Large intestine (tissue), 3 donors: ENCODE data around the gene COL27A1. TPM values are rescaled to one million over a fixed set of nuclear protein-coding genes. Genes with fewer than 3 reads are reported as not detected.

Experiments
- DNase-seq, 2 donors: peaks; one replicate each; pipeline versions ENCODE4 v3.0.0 to v3.0.0-alpha.2; 2013
- H3K27ac ChIP-seq: one replicate; pipeline ENCODE4 v1.5.1; 2013; ENCODE audit warnings: low read length
- H3K27me3 ChIP-seq: 2 replicates; pipeline ENCODE4 v1.6.1; 2013; ENCODE audit warnings: low read length; ENCODE audit not compliant: control insufficient read depth, insufficient read depth
- H3K36me3 ChIP-seq: 2 replicates; pipeline ENCODE4 v1.6.1; 2013; ENCODE audit warnings: low read length; ENCODE audit not compliant: control insufficient read depth, insufficient read depth
- H3K4me1 ChIP-seq: one replicate; pipeline ENCODE4 v1.6.1; 2013; ENCODE audit warnings: low read length; ENCODE audit not compliant: control insufficient read depth, insufficient read depth
- H3K4me3 ChIP-seq: one replicate; pipeline ENCODE4 v1.5.1; 2013; ENCODE audit warnings: low read length
- H3K9me3 ChIP-seq: one replicate; pipeline ENCODE4 v1.6.1; 2013; ENCODE audit warnings: mild to moderate bottlenecking, low read depth, low read length, moderate library complexity; ENCODE audit not compliant: control insufficient read depth
- whole genome bisulfite sequencing: methylation state at CpG from one replicate; pipeline ENCODE4 v1.1.5; 2013; ENCODE audit warnings: low lambda C conversion rate; ENCODE audit not compliant: insufficient coverage; 5-methylcytosine and 5-hydroxymethylcytosine counted together
- polyA plus RNA-seq: library from polyadenylated mRNA; unstranded; fragments of 120-200 nt; gene quantifications from one replicate; pipeline ENCODE4 v1.2.1, GENCODE V29; 2013

The COL27A1 gene
- polyA plus RNA-seq, 1 donor = 117 TPM

DNA sequence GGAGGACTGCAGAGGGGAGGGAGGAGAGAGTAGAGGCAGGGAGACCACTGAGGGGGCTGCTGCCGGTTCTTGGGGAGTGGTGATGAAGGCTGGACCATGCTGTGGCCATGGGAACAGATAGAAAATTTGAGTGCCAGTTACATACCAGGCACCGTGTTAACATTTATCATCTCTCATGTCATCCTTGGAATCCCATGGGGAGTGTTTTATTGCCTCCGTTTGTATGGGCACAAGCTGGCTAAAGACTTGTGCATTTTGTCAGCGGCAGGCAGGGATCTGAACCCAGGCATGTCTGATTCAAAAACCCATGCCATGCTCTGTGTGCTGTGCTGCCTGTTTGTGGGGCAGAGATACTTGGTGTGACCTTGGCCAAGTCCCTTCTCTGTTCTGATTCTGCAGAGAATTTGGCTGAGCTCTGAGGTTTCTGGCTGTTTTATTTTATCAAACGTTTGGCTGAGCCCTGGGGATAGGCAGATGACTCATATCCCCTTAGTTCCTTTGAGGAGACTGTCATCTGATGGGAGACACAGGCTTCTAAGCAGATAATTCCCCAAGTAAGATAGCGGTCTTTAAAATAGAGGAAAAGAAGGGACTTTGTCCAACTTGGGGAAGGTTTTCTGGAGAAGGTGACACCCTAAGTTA lies 22.2 kb downstream of the COL27A1 start:
- no peak overlapping the region for H3K27ac ChIP-seq
- H3K36me3 ChIP-seq = peaks cover 32% of the 10 kb centered on the region
- WGBS = no CpG with 5 or more reads among the region's 6 CpGs
- H3K9me3 ChIP-seq = no peaks in the 10 kb centered on the region
- H3K4me1 ChIP-seq = peaks cover 63% of the 10 kb centered on the region
- no peak overlapping the region for H3K4me3 ChIP-seq
- H3K27me3 ChIP-seq = no peaks in the 10 kb centered on the region
- DNase-seq = no peak

- H3K27me3 ChIP-seq = no peaks in the 10 kb centered on the region
- H3K27ac ChIP-seq = no peak overlapping the region
- H3K4me1 ChIP-seq = peaks cover 59% of the 10 kb centered on the region
- no CpG with 5 or more reads among the region's 8 CpGs for WGBS
- no peaks in the 10 kb centered on the region for H3K9me3 ChIP-seq
- H3K4me3 ChIP-seq = no peak overlapping the region
- peaks cover 37% of the 10 kb centered on the region for H3K36me3 ChIP-seq
- no peak for DNase-seq
Observed at GRCh38 chr9:114178076-114178475, 22.7 kb downstream of the COL27A1 start.

GRCh38 chr9:114178756-114179450 lies 23.6 kb downstream of the COL27A1 start:
- H3K9me3 ChIP-seq = no peaks in the 10 kb centered on the region
- no peak overlapping the region for H3K4me3 ChIP-seq
- no peak for DNase-seq
- H3K27ac ChIP-seq = no peak overlapping the region
- H3K4me1 ChIP-seq = peaks cover 50% of the 10 kb centered on the region
- no CpG with 5 or more reads among the region's 10 CpGs for WGBS
- H3K27me3 ChIP-seq = no peaks in the 10 kb centered on the region
- H3K36me3 ChIP-seq = peaks cover 45% of the 10 kb centered on the region

- Histone ChIP-seq H3K27ac (no peak overlapping the region), H3K27me3 (no peaks in the 10 kb centered on the region), H3K4me3 (no peak overlapping the region), H3K36me3 (peaks cover 52% of the 10 kb centered on the region), H3K4me1 (peaks cover 44% of the 10 kb centered on the region), H3K9me3 (no peaks in the 10 kb centered on the region)
- whole genome bisulfite sequencing = no CpG with 5 or more reads among the region's 2 CpGs
- DNase-seq = no peak
Observed at GRCh38 chr9:114179516-114179915, 24.2 kb downstream of the COL27A1 start.

GRCh38 chr9:114180696-114181606 lies 25.6 kb downstream of the COL27A1 start:
- DNase-seq = peak in 1 of 2 donors; percentile 45
- no peaks in the 10 kb centered on the region for H3K27me3 ChIP-seq
- WGBS = no CpG with 5 or more reads among the region's 14 CpGs
- no peaks in the 10 kb centered on the region for H3K9me3 ChIP-seq
- H3K4me1 ChIP-seq = peaks cover 30% of the 10 kb centered on the region
- H3K36me3 ChIP-seq = peaks cover 66% of the 10 kb centered on the region
- no peak overlapping the region for H3K4me3 ChIP-seq
- peak overlapping the region; percentile 46 for H3K27ac ChIP-seq

DNA sequence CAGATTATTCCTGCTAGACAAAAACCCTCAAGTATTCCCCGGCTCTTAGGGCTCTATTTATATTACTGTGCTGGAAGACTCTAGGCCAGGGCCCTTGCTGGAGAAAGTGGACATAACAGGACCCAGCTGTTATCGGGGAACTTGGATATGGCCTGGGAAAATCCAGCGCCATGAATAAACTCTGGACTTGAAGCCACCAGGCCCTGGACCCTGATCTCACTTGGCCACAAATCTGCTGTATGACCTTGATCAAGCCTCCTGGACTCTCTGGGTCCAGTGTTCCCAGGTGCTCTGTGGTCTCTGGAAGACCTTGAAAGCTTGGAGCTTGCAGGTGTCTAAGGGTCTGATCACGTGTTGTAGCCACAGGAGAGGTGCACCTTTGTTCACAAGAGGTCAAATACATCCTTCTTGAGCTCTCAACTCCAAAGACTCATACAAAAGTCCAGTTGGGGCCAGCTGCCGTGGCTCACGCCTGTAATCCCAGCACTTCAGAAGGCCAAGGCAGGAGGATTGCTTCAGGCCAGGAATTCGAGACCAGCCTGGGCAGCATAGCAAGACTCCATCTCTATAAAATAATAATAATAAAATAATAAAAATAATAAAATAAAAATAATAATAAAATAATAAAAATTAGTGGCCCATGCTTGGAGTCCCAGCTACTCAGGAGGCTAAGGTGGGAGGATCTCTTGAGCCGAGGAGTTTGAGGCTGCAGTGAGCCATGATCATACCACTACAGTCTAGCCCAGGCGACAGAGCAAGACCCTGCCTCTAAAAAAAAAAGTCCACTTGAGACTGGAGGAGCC lies 26.5 kb downstream of the COL27A1 start:
- 83% methylated on average over 1 of the region's 9 CpGs for WGBS
- Histone ChIP-seq H3K27me3 (no peaks in the 10 kb centered on the region), H3K4me1 (peaks cover 21% of the 10 kb centered on the region), H3K9me3 (no peaks in the 10 kb centered on the region), H3K4me3 (no peak overlapping the region), H3K27ac (peak overlapping the region; percentile 46), H3K36me3 (peaks cover 74% of the 10 kb centered on the region)
- DNase-seq = peak in 1 of 2 donors; percentile 46

GRCh38 chr9:114183006-114183405 lies 27.7 kb downstream of the COL27A1 start:
- Histone ChIP-seq H3K36me3 (peaks cover 83% of the 10 kb centered on the region), H3K27ac (no peak overlapping the region), H3K27me3 (no peaks in the 10 kb centered on the region), H3K9me3 (no peaks in the 10 kb centered on the region), H3K4me1 (peaks cover 14% of the 10 kb centered on the region), H3K4me3 (no peak overlapping the region)
- DNase-seq = no peak
- WGBS = 80% methylated on average over 1 of the region's 6 CpGs

- Histone ChIP-seq H3K27me3 (no peaks in the 10 kb centered on the region), H3K9me3 (no peaks in the 10 kb centered on the region), H3K4me1 (peaks cover 14% of the 10 kb centered on the region), H3K27ac (no peak overlapping the region), H3K4me3 (no peak overlapping the region), H3K36me3 (peaks cover 75% of the 10 kb centered on the region)
- no peak for DNase-seq
- WGBS = no CpG with 5 or more reads among the region's 3 CpGs
Observed at GRCh38 chr9:114184071-114184470, 28.7 kb downstream of the COL27A1 start.

DNA sequence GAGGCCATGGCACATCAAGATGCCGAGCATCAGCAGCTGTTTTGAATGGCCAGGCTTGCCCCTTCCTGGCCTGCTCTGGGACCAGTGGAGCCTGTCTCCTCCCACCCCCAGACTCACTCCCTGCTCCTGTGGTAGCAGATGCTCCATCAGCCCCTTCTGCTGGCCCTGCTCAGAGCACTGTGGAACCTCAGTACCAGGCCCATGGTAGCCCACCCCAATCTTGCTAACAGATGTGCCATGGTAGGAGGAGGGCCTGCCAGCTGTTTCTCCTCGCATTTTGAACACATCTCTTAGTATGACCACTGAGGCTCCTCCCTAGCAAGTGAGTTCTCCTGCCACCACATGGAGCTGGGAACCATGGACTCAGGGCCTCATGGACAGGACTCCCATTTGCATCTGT lies 29.5 kb downstream of the COL27A1 start:
- H3K4me1 ChIP-seq = peaks cover 14% of the 10 kb centered on the region
- WGBS = 80% methylated on average over 1 of the region's 2 CpGs
- no peak for DNase-seq
- peaks cover 70% of the 10 kb centered on the region for H3K36me3 ChIP-seq
- no peak overlapping the region for H3K27ac ChIP-seq
- no peak overlapping the region for H3K4me3 ChIP-seq
- no peaks in the 10 kb centered on the region for H3K27me3 ChIP-seq
- peaks cover 2% of the 10 kb centered on the region for H3K9me3 ChIP-seq
